Nucleus accumbens (tissue), 56 donors: ENCODE data around the gene GPR26.
"Not testable (repeated sequence)": the region's sequence is repeated elsewhere in the genome, so short reads cannot be mapped to it uniquely, and the experiment has no call there.

ENCODE experiments used
- DNase-seq, 56 donors: peaks; one replicate each; lab custom pipeline; 2025; lab: John Stamatoyannopoulos, UW

The GPR26 gene

GRCh38 chr10:123704076-123704475 is 37.9 kb downstream of the GPR26 start:
- DNase-seq = no peak

- no peak for DNase-seq
Measured at GRCh38 chr10:123704812-123705211, 38.7 kb downstream of the GPR26 start.

- no peak for DNase-seq
Measured at GRCh38 chr10:123706236-123706635, 40.1 kb downstream of the GPR26 start.

- DNase-seq = no peak
Measured at GRCh38 chr10:123715546-123715945, 49.4 kb downstream of the GPR26 start.

DNA sequence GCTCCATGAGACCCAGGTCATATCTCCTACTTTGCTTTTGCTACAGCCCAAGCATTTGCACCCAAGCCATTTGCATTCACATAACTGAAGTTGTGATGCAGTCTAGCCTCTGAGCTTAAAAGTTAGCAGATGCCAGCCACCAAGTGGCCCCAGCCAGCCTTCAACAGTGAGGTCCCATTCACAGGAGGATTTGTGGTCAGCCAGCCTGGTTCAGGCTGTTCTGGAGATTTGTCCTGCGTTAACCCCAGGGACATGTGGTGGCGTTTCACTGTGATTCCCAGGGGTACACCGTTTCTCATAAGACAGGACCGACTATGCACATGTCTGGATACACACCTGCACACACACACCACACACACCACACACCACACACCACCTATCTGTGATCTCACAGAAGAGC is 51.2 kb downstream of the GPR26 start:
- DNase-seq = no peak

GRCh38 chr10:123718544-123719060 is 52.4 kb downstream of the GPR26 start:
- no peak for DNase-seq

GRCh38 chr10:123720536-123720935 is 54.4 kb downstream of the GPR26 start:
- DNase-seq = no peak

DNA sequence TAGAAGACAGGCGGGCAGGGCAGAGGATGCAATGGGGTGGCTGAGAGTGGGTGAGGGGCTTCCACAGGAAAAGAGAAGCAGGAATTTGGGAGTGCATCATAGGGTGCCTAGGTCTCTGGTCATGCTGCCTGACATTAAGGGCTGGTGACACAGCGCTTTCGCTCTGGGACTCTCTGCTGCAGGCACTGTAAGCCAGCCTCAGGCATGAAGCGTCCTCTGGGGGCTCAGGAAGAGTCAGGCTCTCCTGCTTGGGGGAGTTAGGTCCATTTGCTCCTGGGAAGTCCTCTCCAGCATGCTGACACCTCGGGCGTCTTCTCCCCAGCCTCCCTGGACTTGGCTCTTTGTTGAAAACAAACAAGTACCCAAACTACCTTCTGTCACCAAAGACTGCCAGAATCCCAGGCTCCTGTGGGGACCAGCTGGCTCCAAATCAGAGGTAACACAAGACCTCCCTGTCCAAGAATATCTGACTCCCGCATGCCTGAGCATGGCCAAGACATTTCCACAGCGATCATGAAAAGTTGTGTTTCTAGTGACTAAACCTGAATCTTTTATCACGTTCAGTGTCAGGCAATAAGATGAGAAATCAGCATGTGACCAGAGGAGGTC is 55.4 kb downstream of the GPR26 start:
- no peak for DNase-seq

DNA sequence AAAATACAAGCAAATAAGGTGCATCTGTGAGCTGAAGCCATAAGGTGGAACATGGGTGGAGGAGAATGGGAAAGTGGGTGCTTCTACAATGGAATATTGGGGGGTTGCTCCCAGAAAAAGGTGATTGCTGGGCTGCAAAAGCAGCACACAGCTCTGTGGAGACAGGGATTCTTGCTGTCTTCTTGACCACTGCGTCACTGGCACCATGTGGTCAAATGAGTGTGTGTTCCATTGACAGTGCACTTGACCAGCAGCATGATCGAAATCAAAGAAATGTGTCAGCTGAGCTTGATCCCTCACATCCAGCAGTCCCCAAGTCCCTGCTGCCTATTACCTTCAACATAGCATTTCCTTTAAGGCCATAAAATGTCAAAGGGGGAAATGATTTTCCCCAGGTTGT is 56.2 kb downstream of the GPR26 start:
- DNase-seq = no peak

DNA sequence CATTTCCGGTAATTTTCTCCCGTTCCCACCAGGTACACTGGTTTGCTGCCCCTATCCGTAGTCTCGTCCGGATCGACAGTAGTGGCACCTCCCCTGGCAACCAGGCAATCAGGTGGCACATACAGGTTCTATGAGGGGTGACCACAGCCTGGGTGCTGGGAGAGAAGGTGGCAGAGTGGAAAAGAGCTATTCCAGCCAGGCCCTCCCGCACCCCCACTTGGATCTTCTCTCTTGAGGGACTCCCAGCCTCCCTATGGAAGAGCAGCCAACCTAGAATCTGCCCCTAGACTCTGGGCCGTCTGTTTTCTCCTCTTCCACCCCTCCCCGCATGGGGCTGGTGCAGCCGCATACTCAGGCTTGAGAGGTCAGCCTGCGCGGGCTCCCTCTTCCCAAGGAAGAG is 58.6 kb downstream of the GPR26 start:
- no peak for DNase-seq

DNA sequence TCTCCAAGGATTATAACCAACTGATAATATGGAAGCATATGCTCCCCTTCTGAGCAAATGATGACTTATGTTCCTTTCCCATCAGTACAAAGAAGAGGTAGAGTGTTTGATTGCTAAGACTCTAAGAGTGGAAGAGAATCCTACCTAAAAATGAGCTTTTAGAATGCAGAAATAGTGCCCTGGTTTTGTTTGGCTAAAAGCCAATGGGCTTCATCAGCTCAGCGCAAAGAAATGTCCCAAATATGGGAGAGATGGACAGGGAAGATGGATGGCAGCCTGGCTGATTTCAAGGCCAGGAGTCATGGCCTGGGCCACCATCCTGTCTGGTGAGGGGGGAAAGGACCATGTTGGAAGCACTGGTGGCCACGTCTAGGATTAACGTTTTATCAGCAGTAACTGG is 60.2 kb downstream of the GPR26 start:
- no peak for DNase-seq

DNA sequence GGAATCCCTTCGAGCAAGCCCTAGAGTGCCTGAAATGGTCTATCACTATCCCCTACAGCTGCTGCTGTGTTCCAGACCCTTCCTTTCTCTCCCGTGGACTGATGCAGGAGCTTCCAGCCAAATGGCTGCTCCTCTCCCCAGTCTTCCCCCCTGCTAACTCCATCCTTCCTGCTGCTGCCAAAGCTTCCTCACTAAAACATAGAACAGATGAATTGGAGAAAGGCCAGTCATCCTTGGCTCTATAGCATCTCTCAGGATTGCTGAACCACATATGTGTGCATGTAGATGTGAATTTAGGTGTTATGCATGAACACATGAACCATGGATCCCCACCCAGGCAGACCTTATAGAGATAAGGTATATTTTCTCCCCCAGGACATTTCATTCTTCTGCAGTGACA is 60.7 kb downstream of the GPR26 start:
- DNase-seq = no peak

DNA sequence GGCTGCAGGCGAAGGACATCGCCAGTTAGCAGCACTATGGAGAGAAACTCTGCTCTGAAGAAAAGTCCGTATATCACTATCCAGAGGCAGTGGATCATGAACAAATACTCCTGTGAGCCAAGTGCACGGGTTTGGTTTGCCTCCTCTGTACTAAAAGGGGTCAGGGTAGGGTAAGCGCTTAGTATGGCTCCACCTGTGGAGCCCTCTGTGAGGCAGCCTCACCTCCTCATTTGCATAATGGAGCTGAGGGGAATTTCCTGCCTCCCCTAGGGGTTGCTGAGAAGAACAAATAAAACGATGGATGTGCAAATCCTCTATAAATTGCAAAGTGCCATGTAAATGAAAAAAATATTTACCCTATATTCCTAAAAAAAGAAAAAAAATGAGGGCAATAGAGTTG is 63.4 kb downstream of the GPR26 start:
- DNase-seq = no peak

- not testable (repeated sequence) for DNase-seq
Measured at GRCh38 chr10:123736917-123737316, 70.8 kb downstream of the GPR26 start.

DNA sequence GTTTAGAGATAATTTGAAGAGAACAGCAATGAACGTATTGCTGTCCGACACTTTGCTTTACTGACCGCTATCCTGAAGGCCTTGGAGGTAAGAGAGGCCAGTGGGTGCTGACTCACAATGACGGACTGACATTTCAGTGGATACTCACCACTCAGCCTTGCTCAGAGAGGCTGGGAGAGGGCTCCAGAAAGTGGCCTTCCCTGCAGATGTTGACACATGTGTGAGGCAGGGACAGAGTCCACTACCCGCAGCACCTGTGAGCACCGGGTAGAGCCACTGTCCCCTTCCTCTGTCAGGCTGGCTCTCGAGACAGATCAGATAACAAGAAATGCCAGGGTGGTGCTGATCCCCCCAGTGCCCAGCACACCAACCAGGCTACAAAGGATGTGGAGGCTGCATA is 75.0 kb downstream of the GPR26 start:
- no peak for DNase-seq

DNA sequence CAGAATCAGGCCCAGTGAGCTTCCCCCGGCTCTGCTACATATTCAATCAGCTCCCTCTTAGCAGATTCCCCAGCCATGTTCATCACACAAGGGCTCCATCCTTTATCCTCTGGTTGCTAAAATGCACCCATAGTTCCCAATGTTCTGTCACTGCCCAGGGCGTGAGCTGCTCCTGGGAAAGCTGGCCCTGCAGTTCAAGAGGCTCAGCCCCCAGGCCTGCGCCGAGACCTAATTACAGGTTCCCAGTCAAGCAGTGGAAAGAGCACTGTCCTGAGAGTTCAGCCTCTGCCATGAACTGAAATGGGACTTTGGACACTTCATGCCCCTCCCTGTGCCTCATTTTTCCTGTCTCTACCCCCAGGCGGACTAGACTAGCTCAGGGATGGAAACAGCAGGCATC is 75.6 kb downstream of the GPR26 start:
- DNase-seq = no peak

- no peak for DNase-seq
Measured at GRCh38 chr10:123742751-123743440, 76.7 kb downstream of the GPR26 start.

GRCh38 chr10:123743441-123744223 is 77.5 kb downstream of the GPR26 start:
- no peak for DNase-seq

GRCh38 chr10:123744224-123744536 is 78.0 kb downstream of the GPR26 start:
- DNase-seq = no peak
